Parathyroid adenoma (tissue), 2 donors: Measurements from ENCODE around the gene SIRT3.

Experiments
- H2AFZ ChIP-seq: fragments of 300-600 bp; sonication (generic); one replicate; pipeline ENCODE4 v1.7.0; 2017; ENCODE audit warnings: antibody characterized with exemption, mild to moderate bottlenecking
- H3K27ac ChIP-seq: fragments of 300-600 bp; sonication (generic); one replicate; pipeline ENCODE4 v1.7.0; 2017
- H3K27me3 ChIP-seq: fragments of 300-600 bp; sonication (generic); one replicate; pipeline ENCODE4 v1.7.0; 2017; ENCODE audit warnings: low read length; ENCODE audit not compliant: control insufficient read depth, insufficient read depth
- H3K36me3 ChIP-seq: fragments of 300-600 bp; sonication (generic); one replicate; pipeline ENCODE4 v1.7.0; 2017; ENCODE audit warnings: low read length; ENCODE audit not compliant: control insufficient read depth, insufficient read depth
- H3K4me1 ChIP-seq: fragments of 300-600 bp; sonication (generic); one replicate; pipeline ENCODE4 v1.7.0; 2017; ENCODE audit warnings: control low read depth
- H3K4me2 ChIP-seq: fragments of 300-600 bp; sonication (generic); one replicate; pipeline ENCODE4 v1.7.0; 2017; ENCODE audit warnings: low read length
- H3K4me3 ChIP-seq: fragments of 300-600 bp; sonication (generic); one replicate; pipeline ENCODE4 v1.7.0; 2017; ENCODE audit warnings: low read depth, low read length
- H3K79me2 ChIP-seq: fragments of 300-600 bp; sonication (generic); one replicate; pipeline ENCODE4 v1.7.0; 2017; ENCODE audit warnings: control low read depth
- H3K9ac ChIP-seq: fragments of 300-600 bp; sonication (generic); one replicate; pipeline ENCODE4 v1.7.0; 2017; ENCODE audit warnings: mild to moderate bottlenecking
- H3K9me3 ChIP-seq: fragments of 300-600 bp; sonication (generic); one replicate; pipeline ENCODE4 v1.7.0; 2017; ENCODE audit warnings: low read length; ENCODE audit not compliant: control insufficient read depth
- TF ChIP-seq, protein P1 (sequence below): fragments of 300-600 bp; sonication (generic); IDR thresholded peaks from one replicate; pipeline ENCODE4 v1.7.0; 2017; ENCODE audit warnings: antibody characterized with exemption, mild to moderate bottlenecking
- donor health status: primary hyperparathyroidism.

SIRT3 gene

DNA sequence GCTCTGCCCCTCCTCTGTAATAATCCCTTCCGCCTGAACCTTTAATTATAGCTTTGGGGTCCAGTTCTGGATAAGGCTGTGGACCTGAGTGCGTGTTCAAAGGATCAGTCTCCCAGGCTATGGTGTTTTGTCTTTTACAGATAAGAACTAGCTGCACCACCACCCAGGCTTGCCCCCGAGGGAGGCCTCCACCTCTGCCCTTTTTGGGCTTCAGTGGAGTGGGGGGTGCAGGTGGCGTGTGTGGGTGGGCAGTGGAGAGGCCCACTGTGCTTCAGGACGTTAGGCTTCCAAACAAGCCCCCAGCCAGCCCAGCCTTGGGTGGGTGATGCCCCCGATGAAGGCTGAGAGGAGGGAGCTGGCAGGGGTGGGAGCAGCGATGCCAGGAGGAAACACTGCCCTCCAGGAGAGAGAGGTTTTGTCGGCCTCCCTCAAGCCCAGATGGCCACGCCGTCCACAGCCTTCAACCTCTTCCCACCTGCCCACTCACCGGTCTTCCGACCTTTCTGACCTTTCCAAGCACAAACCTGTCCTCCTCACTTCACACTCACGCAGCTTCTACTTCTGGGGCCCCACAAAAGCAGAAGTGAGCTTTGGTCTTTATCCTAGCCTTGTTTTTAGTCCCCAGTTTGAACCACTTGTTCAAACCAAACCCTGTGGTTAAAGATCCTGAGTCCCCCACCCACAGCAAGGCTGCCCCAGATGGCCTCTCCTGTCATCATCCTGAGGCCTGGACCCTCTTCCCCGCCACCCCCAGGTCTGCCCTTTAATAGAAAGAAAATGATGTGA, 21.0 kb upstream of the SIRT3 start:
- H3K36me3 ChIP-seq, result no peaks in the 10 kb centered on the region
- H2AFZ ChIP-seq, result no peak overlapping the region
- H3K27me3 ChIP-seq, result no peaks in the 10 kb centered on the region
- TF ChIP-seq, protein P1, sequence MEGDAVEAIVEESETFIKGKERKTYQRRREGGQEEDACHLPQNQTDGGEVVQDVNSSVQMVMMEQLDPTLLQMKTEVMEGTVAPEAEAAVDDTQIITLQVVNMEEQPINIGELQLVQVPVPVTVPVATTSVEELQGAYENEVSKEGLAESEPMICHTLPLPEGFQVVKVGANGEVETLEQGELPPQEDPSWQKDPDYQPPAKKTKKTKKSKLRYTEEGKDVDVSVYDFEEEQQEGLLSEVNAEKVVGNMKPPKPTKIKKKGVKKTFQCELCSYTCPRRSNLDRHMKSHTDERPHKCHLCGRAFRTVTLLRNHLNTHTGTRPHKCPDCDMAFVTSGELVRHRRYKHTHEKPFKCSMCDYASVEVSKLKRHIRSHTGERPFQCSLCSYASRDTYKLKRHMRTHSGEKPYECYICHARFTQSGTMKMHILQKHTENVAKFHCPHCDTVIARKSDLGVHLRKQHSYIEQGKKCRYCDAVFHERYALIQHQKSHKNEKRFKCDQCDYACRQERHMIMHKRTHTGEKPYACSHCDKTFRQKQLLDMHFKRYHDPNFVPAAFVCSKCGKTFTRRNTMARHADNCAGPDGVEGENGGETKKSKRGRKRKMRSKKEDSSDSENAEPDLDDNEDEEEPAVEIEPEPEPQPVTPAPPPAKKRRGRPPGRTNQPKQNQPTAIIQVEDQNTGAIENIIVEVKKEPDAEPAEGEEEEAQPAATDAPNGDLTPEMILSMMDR, result no peak
- no peak overlapping the region for H3K27ac ChIP-seq
- H3K4me2 ChIP-seq, result no peak overlapping the region
- no peak overlapping the region for H3K4me3 ChIP-seq
- no peaks in the 10 kb centered on the region for H3K79me2 ChIP-seq
- no peak overlapping the region for H3K9ac ChIP-seq
- H3K4me1 ChIP-seq, result no peaks in the 10 kb centered on the region
- H3K9me3 ChIP-seq, result no peaks in the 10 kb centered on the region

GRCh38 chr11:255816-256215, 19.7 kb upstream of the SIRT3 start:
- H3K9me3 ChIP-seq, result no peaks in the 10 kb centered on the region
- H3K36me3 ChIP-seq, result no peaks in the 10 kb centered on the region
- no peak overlapping the region for H3K4me2 ChIP-seq
- H3K4me1 ChIP-seq, result no peaks in the 10 kb centered on the region
- H3K27me3 ChIP-seq, result no peaks in the 10 kb centered on the region
- H2AFZ ChIP-seq, result no peak overlapping the region
- TF ChIP-seq, protein P1, result no peak
- H3K79me2 ChIP-seq, result no peaks in the 10 kb centered on the region
- no peak overlapping the region for H3K9ac ChIP-seq
- no peak overlapping the region for H3K27ac ChIP-seq
- no peak overlapping the region for H3K4me3 ChIP-seq

DNA sequence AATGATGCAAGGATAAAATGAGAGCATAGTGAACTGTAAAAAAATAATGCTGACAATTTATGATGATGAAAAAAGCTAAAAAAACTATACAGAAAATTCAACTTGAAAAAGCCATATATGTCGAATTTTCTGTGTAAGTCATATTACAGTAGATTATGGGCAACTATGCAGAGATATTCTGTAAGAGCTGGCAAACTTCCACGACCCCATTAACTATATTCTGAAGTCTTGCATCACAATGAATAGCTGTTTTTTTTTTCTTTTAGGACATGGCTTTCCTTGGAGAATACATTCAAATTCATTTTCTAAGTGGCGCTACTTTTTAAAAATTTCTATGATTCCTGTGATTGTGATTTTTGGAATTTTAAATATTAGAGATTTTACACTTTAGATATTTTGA, 19.0 kb upstream of the SIRT3 start:
- Histone ChIP-seq H3K9me3 (no peaks in the 10 kb centered on the region), H3K4me2 (no peak overlapping the region), H3K4me1 (no peaks in the 10 kb centered on the region), H3K27ac (no peak overlapping the region), H3K79me2 (no peaks in the 10 kb centered on the region), H3K27me3 (no peaks in the 10 kb centered on the region), H3K36me3 (no peaks in the 10 kb centered on the region), H2AFZ (no peak overlapping the region), H3K4me3 (no peak overlapping the region), H3K9ac (no peak overlapping the region)
- TF ChIP-seq, protein P1, result no peak

- TF ChIP-seq, protein P1, result no peak
- Histone ChIP-seq H3K4me1 (no peaks in the 10 kb centered on the region), H3K9me3 (no peaks in the 10 kb centered on the region), H2AFZ (no peak overlapping the region), H3K27me3 (no peaks in the 10 kb centered on the region), H3K36me3 (no peaks in the 10 kb centered on the region), H3K4me3 (no peak overlapping the region), H3K79me2 (no peaks in the 10 kb centered on the region), H3K4me2 (no peak overlapping the region), H3K27ac (no peak overlapping the region), H3K9ac (no peak overlapping the region)
Observed at GRCh38 chr11:253886-254270, 17.7 kb upstream of the SIRT3 start.
